NCI-H69 (cell line): ENCODE results near the gene TRIO.

ENCODE experiments used
- DNase-seq: peaks from one replicate; lab custom pipeline; 2025; lab: John Stamatoyannopoulos, UW

The TRIO gene

DNA sequence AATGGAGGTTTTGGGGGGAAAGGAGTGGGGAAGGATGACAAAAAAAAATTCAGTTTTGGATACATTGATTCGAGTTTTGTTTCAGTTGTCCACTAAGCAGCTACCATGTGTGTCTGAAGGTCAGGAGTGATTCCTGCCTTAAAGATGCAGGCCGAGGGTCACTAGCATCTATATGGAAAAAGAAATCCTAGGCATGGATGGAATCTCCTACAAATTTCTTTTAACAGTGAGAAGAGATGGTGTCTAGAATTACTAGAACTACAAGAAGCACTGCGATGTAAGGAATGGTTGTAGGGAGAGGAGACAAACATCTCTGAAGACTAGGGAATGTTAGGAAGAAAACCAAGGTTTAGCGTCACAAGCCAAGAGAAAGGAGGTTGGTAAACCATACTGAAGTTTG lies 19.6 kb upstream of the TRIO start:
- DNase-seq = no peak

DNA sequence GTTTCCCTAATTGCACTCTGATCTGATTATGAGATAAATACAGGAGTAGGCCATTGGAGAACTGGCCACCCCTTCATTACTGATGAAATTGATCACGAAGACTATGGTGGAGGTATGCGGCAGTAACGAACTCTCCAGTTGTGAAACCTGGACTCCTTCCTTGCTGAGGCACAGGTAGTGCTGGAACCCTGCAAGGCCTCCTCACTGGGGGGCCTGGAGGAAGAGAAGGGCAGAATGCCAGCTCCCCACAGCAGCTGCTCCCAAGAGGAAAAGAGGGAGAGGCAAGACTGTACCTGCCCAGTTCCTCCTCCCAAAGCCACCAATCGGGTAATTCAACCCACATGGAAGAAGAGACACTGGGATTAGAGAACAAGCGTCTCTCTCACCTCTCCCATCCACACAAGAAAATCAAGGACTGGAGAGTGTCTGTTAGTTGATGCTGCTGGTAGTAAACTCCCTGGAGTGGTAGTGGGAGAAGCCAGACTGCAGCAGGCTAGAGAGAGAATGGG lies 19.1 kb upstream of the TRIO start:
- peak; percentile 87 for DNase-seq

DNA sequence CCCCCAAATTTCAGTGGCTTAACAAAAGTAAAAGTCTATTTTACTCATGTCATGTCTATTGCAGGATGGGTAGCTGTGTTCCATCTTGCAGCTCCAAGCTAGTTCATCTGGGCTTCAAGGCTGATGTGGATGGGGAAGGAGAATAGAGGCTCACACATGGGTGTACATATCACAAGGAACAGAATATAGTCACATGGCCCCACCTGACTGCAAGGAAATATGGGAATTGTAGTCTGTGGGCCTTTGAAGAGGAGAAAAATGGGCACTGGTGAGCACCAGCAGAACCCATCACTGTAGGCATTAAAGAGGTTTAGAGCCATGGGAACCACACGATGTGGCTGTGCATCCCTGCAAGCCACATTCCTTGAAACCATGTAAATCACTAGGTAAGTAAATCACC lies 17.9 kb upstream of the TRIO start:
- no peak for DNase-seq

DNA sequence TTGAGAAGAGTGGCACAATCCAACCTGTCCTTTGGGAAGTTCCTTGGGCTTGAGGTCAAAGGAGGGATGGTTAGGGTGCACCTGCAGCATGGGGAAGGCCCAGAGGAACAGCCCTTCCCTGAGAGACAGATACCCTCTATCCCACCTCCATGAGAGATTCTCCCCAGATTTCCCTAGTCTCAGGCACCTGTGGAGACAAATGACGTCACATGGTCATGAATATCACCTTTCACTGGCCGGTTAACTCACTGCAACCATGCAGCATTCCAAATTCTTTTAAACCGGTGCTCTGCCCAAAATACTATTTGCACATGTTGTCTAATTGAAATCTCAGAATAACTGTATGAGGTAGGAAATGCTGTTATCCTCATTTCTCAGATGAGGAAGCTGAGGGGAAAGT lies 15.6 kb upstream of the TRIO start:
- DNase-seq = no peak

DNA sequence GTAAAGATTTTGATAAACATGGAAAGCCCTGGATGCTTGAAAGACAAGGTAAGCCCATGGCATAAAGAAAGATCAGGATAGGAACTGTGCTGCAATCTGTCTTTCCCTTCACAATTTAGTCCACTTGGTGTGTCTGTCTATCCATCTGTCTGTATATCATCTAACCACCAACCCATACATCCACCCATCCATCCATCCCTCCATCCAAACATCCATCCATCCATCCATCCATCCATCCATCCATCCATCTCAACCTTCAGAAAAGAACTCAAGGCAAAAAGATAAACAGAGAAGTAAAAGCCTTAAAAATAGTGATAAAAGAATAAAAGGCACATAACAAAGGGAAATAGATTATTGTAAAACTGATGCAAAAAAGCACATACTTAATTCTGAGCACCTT lies 15.1 kb upstream of the TRIO start:
- DNase-seq = no peak

DNA sequence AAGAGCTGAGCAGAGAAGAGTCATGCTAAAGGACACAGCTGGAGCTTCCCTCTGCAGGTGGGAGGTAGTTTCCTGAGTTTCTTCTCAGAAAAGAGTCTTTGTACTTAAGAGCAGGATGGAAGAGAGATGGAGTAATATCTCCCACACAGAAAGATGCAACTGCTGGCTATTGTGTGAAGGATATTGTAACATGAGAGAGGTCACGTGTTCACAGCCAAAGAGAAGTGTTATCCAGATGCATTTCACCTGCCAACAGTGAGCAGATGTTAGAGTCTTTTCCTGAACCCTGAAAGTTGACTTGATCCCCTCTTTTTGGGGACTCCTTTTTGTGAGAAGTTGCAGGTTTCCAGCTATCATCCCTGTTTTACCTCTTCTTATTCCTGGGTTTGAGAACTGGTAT lies 14.0 kb upstream of the TRIO start:
- DNase-seq = no peak

DNA sequence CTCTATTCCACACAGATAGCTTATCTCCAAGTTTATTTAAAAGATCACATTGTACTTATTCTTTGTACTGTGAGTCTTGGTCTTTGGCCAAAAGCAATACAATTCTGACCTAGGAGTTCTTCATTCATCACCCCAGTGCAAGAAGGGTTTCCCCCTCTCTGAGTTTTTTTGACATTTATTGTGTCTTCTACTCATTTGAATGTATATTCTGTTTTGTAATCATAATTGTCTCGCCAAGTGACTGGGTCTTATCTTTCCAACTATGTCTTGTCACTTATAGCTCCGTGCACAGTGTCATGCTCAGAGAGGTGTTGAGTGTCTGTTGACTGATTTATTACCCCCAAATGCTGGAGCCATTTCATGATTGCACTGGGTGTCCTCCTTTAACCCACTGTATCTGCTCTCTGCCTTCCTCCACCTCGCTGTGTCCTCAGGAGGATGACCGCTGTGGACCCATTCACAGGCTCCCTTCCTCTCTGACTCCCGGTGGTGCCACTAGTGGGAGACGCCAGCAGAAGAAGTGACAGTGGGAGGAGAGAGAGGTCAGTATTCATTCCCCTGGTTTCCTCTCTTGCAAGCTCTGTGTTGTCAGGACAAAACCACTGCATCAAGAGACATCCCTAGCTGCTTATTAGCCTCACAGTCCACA lies 11.2 kb upstream of the TRIO start:
- DNase-seq = no peak

DNA sequence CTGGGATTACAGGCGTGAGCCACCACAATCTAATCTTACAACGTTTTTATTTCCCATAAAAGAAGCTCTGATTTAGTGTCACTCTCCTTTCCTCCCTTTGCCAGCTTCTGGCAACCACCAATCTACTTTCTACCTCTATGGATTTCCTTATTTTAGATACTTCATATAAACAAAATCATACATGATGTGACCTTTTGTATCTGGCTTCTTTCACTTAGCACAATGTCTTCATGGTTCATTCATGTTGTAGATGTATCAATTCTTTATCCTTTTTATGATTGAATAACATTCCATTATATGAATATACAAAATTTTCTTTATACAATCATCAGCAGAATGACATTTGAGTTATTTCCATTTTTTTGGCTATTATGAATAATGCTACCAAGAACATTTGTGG lies 9.7 kb upstream of the TRIO start:
- DNase-seq = no peak

DNA sequence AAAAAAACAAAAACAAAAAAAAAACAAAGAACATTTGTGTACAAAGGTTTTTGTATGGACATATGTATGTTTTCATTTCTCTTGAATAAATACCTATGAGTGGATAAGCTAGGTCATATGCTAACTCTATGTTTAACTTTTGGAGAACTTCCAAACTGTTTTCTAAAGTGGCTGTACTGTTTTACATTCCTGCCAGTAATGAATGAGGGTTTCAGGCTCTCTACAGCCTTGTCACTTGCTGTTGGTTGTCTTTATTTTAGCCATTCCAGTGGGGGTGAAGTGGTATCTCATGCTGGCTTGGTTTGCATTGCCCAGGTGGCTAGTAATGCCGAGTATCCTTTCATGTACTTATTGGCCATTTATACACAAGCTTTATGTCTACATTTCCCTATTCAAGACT lies 9.1 kb upstream of the TRIO start:
- DNase-seq = no peak

DNA sequence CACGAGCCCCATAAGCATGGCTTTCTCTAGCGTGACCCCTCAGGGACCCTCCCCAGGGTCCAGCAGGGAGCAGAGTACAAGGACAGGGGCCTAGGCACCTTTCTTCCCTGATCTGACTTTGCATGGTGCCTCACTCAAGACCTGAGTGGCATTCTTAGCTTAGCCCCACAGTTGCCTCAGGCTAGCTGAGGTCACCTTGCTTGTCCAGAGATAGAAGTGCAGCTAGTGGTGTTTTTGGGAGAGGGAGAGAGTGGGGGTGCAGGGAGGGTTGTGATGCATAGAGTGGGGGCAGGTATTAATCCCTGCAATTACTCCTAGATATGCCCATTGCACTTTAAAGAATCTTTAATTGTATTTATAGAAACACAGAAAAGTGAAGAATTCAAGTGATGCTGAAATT lies 8.4 kb upstream of the TRIO start:
- DNase-seq = no peak

DNA sequence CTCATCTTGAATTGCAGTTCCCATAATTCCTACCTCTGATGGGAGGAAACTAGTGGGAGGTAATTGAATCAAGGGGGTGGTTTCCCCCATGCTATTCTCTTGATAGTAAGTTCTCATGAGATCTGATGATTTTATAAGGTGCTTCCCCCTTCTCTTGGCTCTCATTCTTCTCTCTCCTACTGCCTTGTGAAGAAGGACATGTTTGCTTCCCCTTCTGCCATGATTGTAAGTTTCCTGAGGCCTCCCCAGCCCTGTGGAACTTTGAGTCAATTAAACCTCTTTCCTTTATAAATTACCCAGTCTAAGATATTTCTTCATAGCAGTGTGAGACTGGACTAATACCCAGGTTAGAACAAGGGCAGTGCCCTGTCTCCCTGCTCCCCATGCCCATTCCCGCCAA lies 7.5 kb upstream of the TRIO start:
- no peak for DNase-seq

DNA sequence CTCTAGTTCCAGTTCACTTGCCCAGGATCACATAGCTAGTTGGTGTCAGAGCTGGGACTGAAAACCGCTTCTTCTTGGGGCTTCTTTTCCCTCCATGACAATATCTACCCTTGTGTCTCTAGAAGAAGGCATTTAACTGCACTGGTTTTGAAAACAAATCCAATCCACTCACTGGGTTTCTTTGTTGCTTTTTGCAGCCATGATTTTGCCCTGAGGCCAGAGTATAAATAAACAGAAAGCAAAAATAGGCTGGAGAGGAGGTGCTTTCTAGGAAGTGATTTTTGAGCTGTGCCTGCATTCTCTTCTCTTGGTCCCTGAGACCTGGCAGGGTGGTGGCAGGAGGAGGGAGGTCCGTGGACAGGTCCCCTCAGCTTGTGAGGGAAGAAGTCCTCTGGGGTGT lies 6.9 kb upstream of the TRIO start:
- DNase-seq = no peak

DNA sequence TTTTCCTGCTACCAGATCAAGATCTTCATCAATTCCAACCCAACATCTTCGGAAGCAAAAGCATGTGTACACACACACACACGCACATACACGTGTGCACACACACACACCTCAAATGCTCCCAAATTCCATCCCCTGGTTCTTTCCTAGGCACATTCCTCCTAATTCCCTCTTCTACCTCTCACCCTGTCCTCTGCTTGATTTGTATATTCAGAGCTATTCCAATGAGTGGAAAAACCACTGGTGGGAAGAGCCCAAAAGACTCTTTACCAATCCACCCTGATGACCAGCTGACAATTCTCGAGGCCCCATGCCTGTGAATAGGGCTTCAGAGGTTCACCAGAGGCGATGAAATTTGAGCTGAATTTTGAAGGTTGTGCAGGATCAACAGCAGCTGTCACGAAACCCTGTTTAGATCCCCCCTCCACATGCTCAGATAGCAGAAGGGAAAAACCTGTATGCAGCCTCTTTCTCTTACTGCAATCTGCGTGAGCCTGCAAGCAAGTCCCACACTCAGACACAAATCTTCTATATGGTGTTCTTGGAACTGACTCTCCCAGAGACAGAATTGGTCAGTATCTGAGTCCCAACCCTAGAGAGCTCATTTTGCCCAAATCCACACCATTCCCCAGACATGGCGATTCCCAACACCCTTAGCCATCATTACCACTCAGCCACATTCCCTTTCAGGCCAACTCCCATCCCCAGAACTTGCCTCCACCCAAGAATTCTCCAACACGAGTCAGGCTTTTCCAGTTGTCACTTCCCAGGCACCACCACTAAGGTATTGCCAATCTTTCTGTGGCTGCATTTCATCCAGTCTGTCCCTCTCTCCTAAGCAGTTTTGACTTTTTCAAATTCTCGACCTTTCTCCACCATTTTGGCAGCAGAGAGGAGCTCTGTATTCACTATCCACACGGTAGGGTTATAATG lies 4.3 kb upstream of the TRIO start:
- peak; percentile 79 for DNase-seq

DNA sequence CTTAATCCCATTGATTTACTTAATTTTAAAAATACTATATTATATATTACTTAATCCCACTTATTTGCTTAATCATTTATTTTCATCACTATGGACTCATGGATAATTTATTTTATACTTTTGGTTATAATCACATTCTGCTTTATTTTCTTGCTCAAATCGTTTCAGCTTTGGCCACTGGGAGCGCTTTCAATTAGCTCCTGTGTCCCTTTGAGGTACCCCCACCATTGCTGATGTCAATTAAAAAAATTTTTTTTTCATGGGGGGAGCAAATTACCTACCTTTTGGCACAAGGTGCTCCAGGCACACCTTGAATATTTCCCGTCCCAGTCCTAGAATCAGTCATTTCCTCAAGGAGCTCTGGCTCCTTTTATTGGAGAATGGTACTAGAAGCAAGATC lies 1.4 kb upstream of the TRIO start:
- no peak for DNase-seq

DNA sequence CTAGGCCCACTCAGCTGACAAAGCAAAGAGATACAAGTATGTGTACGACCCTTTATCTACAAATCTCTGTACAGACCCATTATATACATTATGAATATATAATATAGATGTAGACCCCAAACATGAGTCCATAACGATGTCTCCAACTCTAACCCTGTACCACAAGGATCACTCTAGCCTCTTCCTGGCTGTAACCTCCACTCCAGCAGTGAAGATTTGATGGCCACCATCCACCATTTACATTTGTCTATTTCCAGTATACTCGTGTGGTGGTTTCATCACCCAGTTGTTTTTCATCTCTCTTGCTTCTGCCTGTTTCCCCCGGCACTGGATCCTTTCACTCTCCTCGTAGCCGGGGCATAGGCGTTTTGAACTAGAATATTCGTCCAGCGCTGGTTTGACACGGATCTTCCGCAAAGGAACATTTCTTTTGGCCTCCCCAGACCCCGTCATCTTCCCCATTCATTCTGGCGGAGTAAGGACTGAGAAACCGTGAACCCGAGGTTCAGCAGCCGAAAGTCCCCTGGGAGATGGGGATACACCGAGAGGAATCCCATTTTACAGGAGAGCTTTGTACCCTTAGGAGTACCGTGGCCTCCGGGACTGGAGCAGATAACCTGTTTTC lies 828 bp upstream of the TRIO start:
- no peak for DNase-seq

DNA sequence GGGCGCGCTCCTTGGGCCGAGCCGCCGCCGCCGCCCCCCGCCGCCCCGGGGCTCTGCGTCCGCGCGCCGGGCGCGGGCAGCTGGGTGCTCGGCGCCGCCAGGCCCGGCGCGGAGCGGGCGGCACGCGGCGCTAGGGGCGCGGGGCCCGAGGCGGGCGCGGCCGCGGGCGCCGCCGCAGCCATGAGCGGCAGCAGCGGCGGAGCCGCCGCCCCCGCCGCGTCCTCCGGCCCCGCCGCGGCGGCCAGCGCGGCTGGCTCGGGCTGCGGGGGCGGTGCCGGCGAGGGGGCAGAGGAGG lies 351 bp downstream of the TRIO start:
- DNase-seq = no peak

DNA sequence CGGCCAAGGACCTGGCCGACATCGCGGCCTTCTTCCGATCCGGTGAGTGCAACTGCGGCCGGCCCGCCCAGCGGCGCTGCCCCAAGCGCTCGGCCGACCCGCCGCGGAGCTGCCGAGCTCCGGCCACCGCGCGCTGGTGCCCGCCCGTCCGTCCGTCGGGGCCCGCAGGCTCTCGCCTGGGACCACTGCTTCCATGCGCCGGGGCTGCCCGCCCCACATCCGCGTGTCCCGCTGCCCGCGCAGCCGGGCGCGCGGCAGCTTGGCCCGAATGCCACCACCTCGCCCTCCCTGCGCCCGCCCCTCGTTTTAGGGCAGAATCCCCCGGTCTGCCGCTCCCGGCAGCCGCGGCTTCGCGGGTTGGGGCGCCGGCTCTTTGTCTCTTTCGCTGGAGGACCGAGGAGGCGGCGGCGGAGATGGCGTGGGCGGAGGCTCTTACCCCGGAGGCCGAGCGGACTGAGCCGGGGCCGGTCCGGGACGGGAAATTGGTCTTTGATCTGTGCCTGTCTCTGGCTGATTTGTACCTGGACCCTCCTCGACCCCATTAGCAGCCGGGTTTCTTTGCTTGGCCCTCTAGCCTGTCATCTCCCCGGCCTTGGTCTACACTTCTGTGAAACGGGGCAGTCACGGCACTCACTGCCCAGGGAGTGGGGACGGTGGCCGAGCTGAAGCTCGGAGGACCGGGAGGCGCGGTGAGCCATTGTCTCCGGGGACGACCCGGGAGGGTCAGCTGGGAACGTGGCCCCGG lies 871 bp downstream of the TRIO start:
- peak; percentile 71 for DNase-seq

DNA sequence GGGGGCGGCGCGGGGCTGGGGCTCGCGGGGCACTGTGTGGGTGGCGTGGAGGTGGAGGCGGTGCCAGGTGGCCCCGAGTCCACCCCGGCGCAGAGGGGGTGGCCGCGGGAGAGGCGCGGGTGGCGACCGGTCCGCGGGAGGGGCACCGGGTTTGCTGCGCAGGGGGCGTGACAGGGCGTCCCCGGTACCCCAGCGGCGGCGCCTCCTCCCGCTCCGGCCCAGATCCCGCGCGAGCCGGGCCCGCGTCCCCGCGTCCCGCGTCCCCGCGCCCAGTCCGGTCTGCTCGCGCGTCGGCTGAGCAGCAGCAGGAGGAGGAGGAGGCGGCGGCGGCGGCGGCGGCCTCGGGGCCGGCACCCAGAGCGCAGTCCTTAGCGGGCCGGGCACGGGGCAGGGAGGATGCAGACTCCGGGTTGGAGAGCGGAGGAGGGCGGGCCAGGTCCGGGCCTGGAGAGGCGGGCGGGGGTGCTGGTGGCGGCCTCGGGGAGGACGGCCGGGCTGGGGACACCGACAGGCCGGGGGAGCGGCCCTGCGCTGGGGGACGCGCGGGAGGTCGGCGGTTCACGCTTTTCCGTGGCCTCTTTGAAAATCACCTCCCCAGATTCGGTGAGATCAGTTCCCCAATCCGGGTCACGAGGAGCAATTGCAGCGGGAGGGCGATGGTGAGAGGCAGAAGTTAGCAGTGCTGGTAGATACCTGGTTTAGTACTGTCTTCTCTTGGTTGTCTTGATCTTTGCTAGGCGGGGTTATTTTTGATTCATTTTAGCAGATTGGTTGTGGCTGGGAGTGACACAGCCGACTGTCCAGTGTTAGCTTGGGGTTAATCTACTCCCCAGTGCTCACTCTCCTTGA lies 1.7 kb downstream of the TRIO start:
- peak; percentile 80 for DNase-seq

DNA sequence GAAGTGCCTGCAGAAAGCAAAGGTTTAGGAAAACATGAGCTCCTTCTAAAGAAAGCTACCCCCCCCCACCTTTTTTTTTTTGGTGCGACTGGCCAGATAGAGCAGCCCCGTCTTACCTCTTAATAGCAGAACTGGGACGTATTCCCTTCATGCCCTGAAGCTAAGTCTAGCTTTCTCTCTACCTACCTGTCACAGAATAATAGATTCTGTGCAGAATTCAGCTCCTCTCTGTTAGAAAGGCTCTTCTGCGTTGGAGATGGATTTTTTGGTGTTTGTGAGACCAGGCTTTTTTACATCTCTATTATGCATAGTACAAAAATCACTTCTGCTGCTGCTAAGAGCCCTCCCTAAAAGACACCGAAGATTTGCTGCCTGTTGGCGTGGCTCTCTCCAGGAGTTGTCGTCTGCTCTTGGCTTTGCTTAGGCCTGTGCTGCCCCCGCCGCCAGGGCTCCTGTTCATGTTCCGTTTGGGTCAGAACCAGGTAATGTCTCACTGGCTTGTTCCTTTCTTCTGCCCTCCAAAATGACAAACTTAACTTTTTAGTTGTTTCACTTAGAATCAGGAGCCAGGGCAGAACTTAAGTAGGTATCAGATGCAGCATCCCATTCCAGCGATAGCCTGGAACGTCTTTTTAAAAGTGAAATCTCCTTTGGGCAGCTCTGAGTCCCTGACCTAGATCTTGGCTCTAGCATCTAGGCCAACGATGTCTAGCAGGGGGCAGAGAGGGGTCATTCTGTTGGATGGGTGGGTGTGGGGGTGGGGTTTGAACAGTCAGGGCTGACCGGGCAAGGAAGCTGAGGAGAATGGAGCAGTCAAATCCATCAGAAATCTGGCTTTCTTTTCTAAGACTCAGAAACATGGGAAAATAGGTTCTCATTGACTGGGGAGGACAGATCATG lies 2.5 kb downstream of the TRIO start:
- DNase-seq = no peak

DNA sequence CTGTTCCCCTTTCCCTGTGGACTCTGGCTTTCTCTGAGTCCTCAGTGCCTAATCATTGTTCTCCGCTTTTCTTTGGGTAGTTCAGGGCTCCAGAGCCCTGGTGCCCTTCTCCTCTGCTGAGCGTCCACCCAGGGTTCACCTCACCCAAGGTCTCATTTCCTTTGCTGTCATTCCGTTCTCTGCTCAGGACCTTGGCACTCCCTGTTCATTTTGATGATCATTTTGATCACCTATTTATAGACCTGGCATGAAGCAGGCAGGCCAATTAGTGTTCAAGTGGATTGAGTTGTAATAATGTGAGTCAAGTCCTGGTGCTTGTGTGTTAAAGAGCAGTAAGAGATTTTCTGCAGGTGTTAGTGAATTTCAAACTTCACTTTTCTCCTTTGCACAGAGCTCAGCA lies 3.6 kb downstream of the TRIO start:
- DNase-seq = peak; percentile 33

DNA sequence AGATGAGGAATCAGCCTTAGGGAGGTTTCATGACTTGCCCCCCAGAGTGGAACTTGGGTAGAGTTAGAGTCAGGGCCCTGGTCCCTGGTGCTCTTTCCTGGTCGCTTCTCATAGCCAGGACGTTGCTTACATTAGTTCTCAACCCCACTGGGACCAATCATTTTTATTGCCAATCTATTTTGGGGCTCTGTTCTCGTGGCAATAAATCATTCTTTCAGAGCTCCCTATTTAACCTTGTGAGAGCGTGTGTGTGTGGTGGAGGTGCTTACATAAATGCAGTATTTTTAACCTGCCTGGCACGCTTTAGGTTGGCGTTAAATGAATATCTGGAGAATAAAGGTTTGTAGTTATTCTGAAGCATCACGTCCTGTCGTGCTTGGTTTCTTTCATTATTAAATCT lies 4.1 kb downstream of the TRIO start:
- peak; percentile 87 for DNase-seq
